Activated T-cell treated with anti-CD3 and anti-CD28 coated beads for 4 hours (primary cell): Measurements from ENCODE around the gene TDRD15.
"Not testable (repeated sequence)": the region's sequence is repeated elsewhere in the genome, so short reads cannot be mapped to it uniquely, and the experiment has no call there.

Experiments used
- DNase-seq: peaks from one replicate; pipeline ENCODE4 v3.0.0-alpha.2; 2020

Gene TDRD15

GRCh38 chr2:21148718-21149117 lies 24.9 kb downstream of the TDRD15 start:
- DNase-seq = no peak

GRCh38 chr2:21151234-21151633 lies 27.5 kb downstream of the TDRD15 start:
- DNase-seq = not testable (repeated sequence)

GRCh38 chr2:21155365-21156136 lies 31.8 kb downstream of the TDRD15 start:
- no peak for DNase-seq

- no peak for DNase-seq
Observed at GRCh38 chr2:21161122-21161521, 37.4 kb downstream of the TDRD15 start.

GRCh38 chr2:21161832-21162614 lies 38.3 kb downstream of the TDRD15 start:
- DNase-seq = no peak

- no peak for DNase-seq
Observed at GRCh38 chr2:21162615-21162878, 38.8 kb downstream of the TDRD15 start.

- DNase-seq = no peak
Observed at GRCh38 chr2:21163213-21163612, 39.4 kb downstream of the TDRD15 start.

GRCh38 chr2:21165350-21165749 lies 41.6 kb downstream of the TDRD15 start:
- no peak for DNase-seq

GRCh38 chr2:21175895-21176646 lies 52.3 kb downstream of the TDRD15 start:
- DNase-seq = no peak

- DNase-seq = no peak
Observed at GRCh38 chr2:21181957-21182356, 58.2 kb downstream of the TDRD15 start.

GRCh38 chr2:21183306-21183705 lies 59.5 kb downstream of the TDRD15 start:
- DNase-seq = no peak

GRCh38 chr2:21183726-21184125 lies 60.0 kb downstream of the TDRD15 start:
- no peak for DNase-seq

- DNase-seq = no peak
Observed at GRCh38 chr2:21191535-21191934, 67.8 kb downstream of the TDRD15 start.
